ENCODE measurements around the gene IGSF9.

The IGSF9 gene

GRCh38 chr1:159879977-159880376 lies 65.4 kb downstream of the IGSF9 start:
- no peaks in the 10 kb centered on the region; the same call in 1 of the 2 replicates for H3K27me3 ChIP-seq (ENCODE audit: insufficient read depth, low read length)
- no peaks in the 10 kb centered on the region for H3K9me2 ChIP-seq (ENCODE audit: low read depth, low read length)
- H3F3A ChIP-seq (ENCODE audit: insufficient read depth, low read length): no peaks in the 10 kb centered on the region
- H3K4me1 ChIP-seq (ENCODE audit: insufficient read depth, low read length, severe bottlenecking): no peaks in the 10 kb centered on the region
- no peak overlapping the region for H3K27ac ChIP-seq (ENCODE audit: low read depth, low read length, poor library complexity, severe bottlenecking)
- H3K4me2 ChIP-seq (ENCODE audit: low read length): no peak overlapping the region
- H3K79me2 ChIP-seq (ENCODE audit: insufficient read depth, low read length): no peaks in the 10 kb centered on the region
- H3K9ac ChIP-seq (ENCODE audit: low read length): no peak overlapping the region
- H3K9me3 ChIP-seq (ENCODE audit: low read length): no peaks in the 10 kb centered on the region
- no peaks in the 10 kb centered on the region for H4K20me1 ChIP-seq (ENCODE audit: insufficient read depth, low read length)
- no peaks in the 10 kb centered on the region for H3K36me3 ChIP-seq (ENCODE audit: insufficient read depth, low read length)
- no peak overlapping the region for H3K4me3 ChIP-seq (ENCODE audit: low read depth, low read length, poor library complexity, severe bottlenecking)
- H2AFZ ChIP-seq (ENCODE audit: low read length): no peak overlapping the region
- TF ChIP-seq EZH2 (IDR thresholded peaks at IDR 0.05; ENCODE audit: borderline replicate concordance, low read length) (no peak), CTCF (IDR thresholded peaks at IDR 0.05; ENCODE audit: low read length) (no peak)

GRCh38 chr1:159879136-159879535 lies 66.3 kb downstream of the IGSF9 start:
- Histone ChIP-seq H3F3A (ENCODE audit: insufficient read depth, low read length) (no peaks in the 10 kb centered on the region), H3K36me3 (ENCODE audit: insufficient read depth, low read length) (no peaks in the 10 kb centered on the region), H3K4me3 (ENCODE audit: low read depth, low read length, poor library complexity, severe bottlenecking) (no peak overlapping the region), H3K9ac (ENCODE audit: low read length) (no peak overlapping the region), H2AFZ (ENCODE audit: low read length) (no peak overlapping the region), H3K9me2 (ENCODE audit: low read depth, low read length) (no peaks in the 10 kb centered on the region), H3K4me2 (ENCODE audit: low read length) (no peak overlapping the region), H3K27me3 (ENCODE audit: insufficient read depth, low read length) (no peaks in the 10 kb centered on the region; the same call in 1 of the 2 replicates), H3K27ac (ENCODE audit: low read depth, low read length, poor library complexity, severe bottlenecking) (no peak overlapping the region), H3K4me1 (ENCODE audit: insufficient read depth, low read length, severe bottlenecking) (no peaks in the 10 kb centered on the region), H4K20me1 (ENCODE audit: insufficient read depth, low read length) (no peaks in the 10 kb centered on the region), H3K79me2 (ENCODE audit: insufficient read depth, low read length) (no peaks in the 10 kb centered on the region), H3K9me3 (ENCODE audit: low read length) (no peaks in the 10 kb centered on the region)
- no peak for TF ChIP-seq CTCF (IDR thresholded peaks at IDR 0.05; ENCODE audit: low read length)
- TF ChIP-seq EZH2 (IDR thresholded peaks at IDR 0.05; ENCODE audit: borderline replicate concordance, low read length): no peak

- no peak overlapping the region for H3K4me3 ChIP-seq (ENCODE audit: low read depth, low read length, poor library complexity, severe bottlenecking)
- H2AFZ ChIP-seq (ENCODE audit: low read length): no peak overlapping the region
- no peaks in the 10 kb centered on the region for H3K9me3 ChIP-seq (ENCODE audit: low read length)
- no peaks in the 10 kb centered on the region for H3F3A ChIP-seq (ENCODE audit: insufficient read depth, low read length)
- H4K20me1 ChIP-seq (ENCODE audit: insufficient read depth, low read length): no peaks in the 10 kb centered on the region
- TF ChIP-seq EZH2 (IDR thresholded peaks at IDR 0.05; ENCODE audit: borderline replicate concordance, low read length) (no peak), CTCF (IDR thresholded peaks at IDR 0.05; ENCODE audit: low read length) (no peak)
- H3K9ac ChIP-seq (ENCODE audit: low read length): no peak overlapping the region
- H3K4me2 ChIP-seq (ENCODE audit: low read length): no peak overlapping the region
- H3K4me1 ChIP-seq (ENCODE audit: insufficient read depth, low read length, severe bottlenecking): no peaks in the 10 kb centered on the region
- no peaks in the 10 kb centered on the region for H3K79me2 ChIP-seq (ENCODE audit: insufficient read depth, low read length)
- H3K9me2 ChIP-seq (ENCODE audit: low read depth, low read length): no peaks in the 10 kb centered on the region
- no peaks in the 10 kb centered on the region for H3K36me3 ChIP-seq (ENCODE audit: insufficient read depth, low read length)
- no peaks in the 10 kb centered on the region; the same call in 1 of the 2 replicates for H3K27me3 ChIP-seq (ENCODE audit: insufficient read depth, low read length)
- no peak overlapping the region for H3K27ac ChIP-seq (ENCODE audit: low read depth, low read length, poor library complexity, severe bottlenecking)
These were observed 67.5 kb downstream of the IGSF9 start for GRCh38 chr1:159877695-159878444.
